ENCODE results near the gene ATP13A4.

ATP13A4 gene

DNA sequence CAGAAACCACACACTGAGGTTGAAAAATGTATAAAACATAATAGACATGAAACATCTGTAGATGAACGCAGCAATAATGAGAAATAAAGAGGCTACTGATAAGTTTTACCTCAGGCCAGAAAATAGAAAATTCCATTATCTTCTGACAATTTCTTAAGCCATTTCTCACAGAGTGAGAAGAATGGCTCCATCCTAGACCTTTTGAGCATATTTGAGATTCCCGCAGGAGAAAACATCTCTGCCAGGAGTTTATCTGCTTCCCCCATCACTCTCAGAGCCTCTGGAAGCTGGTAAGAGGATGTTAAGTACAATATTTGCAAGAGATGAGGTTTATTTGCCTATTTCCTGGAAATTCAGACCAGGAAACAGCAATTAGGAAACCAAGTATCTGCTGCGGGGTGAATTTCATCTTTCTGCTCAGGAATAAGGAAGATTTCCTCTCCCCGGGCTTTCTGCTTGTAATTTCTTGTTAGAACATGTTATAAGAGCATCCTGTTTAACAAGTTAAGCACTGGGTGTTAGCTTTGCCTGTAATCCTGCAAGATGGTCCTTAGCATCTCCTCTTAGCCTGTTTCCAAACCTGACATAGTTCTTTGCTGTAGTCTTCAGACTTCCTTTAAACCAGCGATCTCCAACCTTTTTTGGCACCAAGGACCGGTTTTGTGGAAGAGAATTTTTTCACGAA lies 54.8 kb downstream of the ATP13A4 start:
- Mint-ChIP-seq H3K27ac (no peak overlapping the region), H3K36me3 (ENCODE audit: low read depth) (no peaks in the 10 kb centered on the region)
- intact Hi-C loops (cut with micrococcal nuclease) = no loop called here

DNA sequence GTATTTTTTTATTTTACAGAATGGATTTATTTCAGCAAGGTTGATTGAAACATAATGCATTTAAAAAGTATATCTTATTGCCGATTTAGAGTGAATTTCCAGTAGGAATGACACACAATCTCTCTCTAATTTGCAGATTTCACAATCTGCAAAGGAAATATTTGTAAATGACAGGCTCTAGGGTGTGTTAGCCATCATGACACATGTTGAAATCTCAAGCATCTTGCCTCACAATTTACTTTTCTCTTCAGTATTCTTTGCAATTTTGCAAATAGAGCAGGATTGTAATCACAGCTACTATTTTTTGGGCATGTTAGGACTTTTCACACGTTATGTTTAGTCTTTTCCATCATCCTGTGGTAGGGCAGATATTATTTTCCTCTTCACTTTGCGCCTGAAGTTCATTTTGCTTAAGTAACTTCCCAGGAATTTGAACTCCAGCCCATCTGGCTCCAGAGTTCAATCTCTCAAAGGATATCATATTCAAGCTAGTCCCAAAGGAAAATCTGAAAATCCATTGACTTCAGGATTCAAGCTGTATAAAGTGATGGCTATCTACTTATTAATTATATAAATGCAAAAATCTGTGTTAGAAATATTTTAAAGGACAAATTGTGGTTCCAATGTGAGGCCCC lies 55.4 kb downstream of the ATP13A4 start:
- Mint-ChIP-seq H3K27ac (no peak overlapping the region), H3K27me3 (peaks cover 3% of the 10 kb centered on the region), H3K4me3 (no peak overlapping the region), H3K36me3 (ENCODE audit: low read depth) (no peaks in the 10 kb centered on the region), H3K4me1 (ENCODE audit: low read depth) (peaks cover 5% of the 10 kb centered on the region), H3K9me3 (no peaks in the 10 kb centered on the region)
- intact Hi-C loops (cut with micrococcal nuclease) = no loop called here

More for the DNA sequence above, 54.8 kb downstream of the ATP13A4 start:
- peaks cover 3% of the 10 kb centered on the region for H3K27me3 Mint-ChIP-seq
- no peaks in the 10 kb centered on the region for H3K9me3 Mint-ChIP-seq
- no peak overlapping the region for H3K4me3 Mint-ChIP-seq
- peaks cover 5% of the 10 kb centered on the region for H3K4me1 Mint-ChIP-seq (ENCODE audit: low read depth)

DNA sequence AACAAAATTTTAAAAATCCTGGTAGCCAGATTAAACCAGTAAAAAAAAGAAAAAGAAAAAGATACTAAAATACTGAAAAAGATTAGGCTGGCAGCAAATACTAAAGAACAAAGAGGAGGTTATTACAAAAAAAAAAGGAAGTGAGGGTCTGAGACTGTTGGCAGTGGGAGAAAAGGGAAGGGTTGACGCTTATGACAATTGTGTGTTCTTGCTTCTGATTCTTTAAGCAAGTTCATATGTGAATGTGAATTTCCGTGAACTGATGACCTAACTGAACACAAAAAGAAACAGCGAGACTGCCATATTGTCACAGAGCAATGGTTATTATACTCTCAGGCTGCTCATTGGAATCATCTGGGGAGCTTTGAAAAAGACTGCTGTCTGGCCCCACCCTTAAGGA lies 56.5 kb downstream of the ATP13A4 start:
- Mint-ChIP-seq H3K4me3 (no peak overlapping the region), H3K27ac (no peak overlapping the region), H3K9me3 (no peaks in the 10 kb centered on the region)

DNA sequence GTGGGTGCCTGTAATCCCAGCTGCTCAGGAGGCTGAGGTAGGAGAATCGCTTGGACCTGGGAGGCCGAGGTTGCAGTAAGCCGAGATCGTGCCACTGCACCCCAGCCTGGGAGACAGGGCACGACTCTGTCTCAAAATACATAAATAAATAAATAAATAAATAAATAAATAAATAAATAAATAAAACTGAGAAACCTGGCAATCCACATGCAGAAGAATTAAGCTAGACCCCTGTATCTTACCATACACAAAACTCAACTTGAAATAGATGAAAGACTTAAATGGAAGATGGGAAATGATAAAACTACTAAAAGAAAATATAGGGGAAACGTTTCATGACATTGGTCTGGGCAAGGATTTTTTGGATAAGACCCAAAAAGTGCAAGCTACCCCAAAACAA lies 58.0 kb downstream of the ATP13A4 start:
- H3K9me3 Mint-ChIP-seq = no peaks in the 10 kb centered on the region
- intact Hi-C loops (cut with micrococcal nuclease) = no loop called here
- H3K36me3 Mint-ChIP-seq (ENCODE audit: low read depth) = no peaks in the 10 kb centered on the region
- H3K4me1 Mint-ChIP-seq (ENCODE audit: low read depth) = peaks cover 5% of the 10 kb centered on the region
- H3K27ac Mint-ChIP-seq = no peak overlapping the region
- no peak overlapping the region for H3K4me3 Mint-ChIP-seq
- H3K27me3 Mint-ChIP-seq = no peaks in the 10 kb centered on the region

More for the DNA sequence above, 56.5 kb downstream of the ATP13A4 start:
- intact Hi-C loops (cut with micrococcal nuclease) = no loop called here
- H3K36me3 Mint-ChIP-seq (ENCODE audit: low read depth) = no peaks in the 10 kb centered on the region
- H3K4me1 Mint-ChIP-seq (ENCODE audit: low read depth) = peaks cover 5% of the 10 kb centered on the region
- peaks cover 1% of the 10 kb centered on the region for H3K27me3 Mint-ChIP-seq

DNA sequence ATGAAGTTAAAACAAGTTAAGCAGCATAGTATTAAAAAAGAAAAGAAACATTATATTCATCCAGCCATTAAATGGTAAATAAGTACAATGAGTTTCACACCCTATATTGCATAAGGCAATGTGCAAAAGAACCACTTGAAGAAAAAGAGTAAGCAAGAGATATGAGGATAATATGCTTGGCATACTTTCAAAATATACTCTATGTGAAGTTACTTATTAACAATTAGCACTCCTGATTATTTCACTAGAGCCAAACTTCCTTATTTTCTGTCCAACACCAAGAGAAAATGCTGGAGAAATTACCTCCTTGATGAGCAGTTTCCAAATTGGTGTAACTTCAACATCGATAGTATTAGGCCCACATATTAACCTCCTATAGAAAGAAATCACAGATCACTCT lies 63.7 kb downstream of the ATP13A4 start:
- H3K27me3 Mint-ChIP-seq = no peaks in the 10 kb centered on the region
- no peaks in the 10 kb centered on the region for H3K36me3 Mint-ChIP-seq (ENCODE audit: low read depth)
- no peak overlapping the region for H3K4me3 Mint-ChIP-seq
- H3K4me1 Mint-ChIP-seq (ENCODE audit: low read depth) = peaks cover 5% of the 10 kb centered on the region
- intact Hi-C loops (cut with micrococcal nuclease) = no loop called here
- no peaks in the 10 kb centered on the region for H3K9me3 Mint-ChIP-seq
- H3K27ac Mint-ChIP-seq = no peak overlapping the region

DNA sequence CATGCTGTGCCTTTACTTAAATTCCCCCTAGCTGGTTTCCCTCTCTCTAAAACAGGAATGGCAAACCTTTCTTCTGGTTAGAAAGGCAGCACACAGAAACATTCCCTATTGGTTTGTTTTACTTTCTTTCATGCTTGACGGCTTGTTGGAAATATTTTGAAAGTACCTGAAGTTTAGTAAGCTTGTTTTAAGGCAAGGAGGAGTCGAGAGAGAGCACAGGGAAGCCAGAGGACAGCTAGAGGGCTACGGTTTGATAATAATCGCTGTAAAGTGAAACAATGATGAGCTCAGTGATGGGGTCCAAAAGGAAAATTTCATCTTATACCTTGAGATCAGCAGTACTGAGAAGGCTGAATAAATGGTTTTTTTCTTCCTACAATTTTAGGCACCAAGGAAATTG lies 64.1 kb downstream of the ATP13A4 start:
- Mint-ChIP-seq H3K9me3 (no peaks in the 10 kb centered on the region), H3K36me3 (ENCODE audit: low read depth) (no peaks in the 10 kb centered on the region), H3K27ac (peak overlapping the region; percentile 28), H3K4me3 (no peak overlapping the region), H3K27me3 (no peaks in the 10 kb centered on the region), H3K4me1 (ENCODE audit: low read depth) (peaks cover 5% of the 10 kb centered on the region)
- intact Hi-C loops (cut with micrococcal nuclease) = no loop called here

DNA sequence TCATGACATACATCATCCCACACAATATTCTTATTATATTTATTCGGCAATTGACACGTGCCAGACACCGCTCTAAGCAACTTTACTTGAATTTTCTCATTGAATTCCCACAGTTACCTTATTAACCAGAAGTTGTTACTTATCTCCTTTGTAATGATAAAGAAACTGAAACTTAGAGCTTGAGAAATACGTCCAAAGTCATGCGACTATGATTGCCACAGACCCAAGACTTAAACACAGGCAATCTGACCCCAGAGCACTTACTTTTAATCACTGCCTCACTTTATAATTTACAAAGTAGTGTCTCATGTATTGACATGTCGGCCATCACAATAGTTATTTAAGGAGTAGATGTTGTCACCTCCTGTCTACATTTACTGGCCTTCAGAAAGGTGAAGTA lies 64.7 kb downstream of the ATP13A4 start:
- intact Hi-C loops (cut with micrococcal nuclease) = no loop called here
- peaks cover 5% of the 10 kb centered on the region for H3K4me1 Mint-ChIP-seq (ENCODE audit: low read depth)
- H3K36me3 Mint-ChIP-seq (ENCODE audit: low read depth) = no peaks in the 10 kb centered on the region
- no peak overlapping the region for H3K4me3 Mint-ChIP-seq
- H3K27me3 Mint-ChIP-seq = peaks cover 1% of the 10 kb centered on the region
- H3K9me3 Mint-ChIP-seq = no peaks in the 10 kb centered on the region
- H3K27ac Mint-ChIP-seq = peak overlapping the region; percentile 28

DNA sequence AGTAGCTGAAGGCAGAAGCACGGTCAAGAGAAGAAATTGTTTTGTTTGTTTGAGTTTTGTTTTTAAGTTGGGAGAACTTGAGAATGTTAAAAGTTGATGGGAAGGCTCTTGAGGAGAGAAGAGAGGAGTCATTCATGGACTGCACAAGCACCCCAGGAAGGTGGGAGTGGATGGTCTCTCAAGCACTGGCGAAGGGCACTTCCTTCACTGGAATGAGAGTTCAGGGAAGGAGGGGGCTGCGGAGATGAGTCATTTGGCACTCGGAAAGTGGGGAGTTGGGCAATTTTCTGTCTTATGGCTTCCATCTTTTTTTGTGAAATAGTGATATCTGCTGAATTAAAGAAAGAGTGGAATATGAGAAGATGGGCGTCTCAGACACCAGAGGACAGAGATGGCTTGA lies 66.0 kb downstream of the ATP13A4 start:
- H3K36me3 Mint-ChIP-seq (ENCODE audit: low read depth) = no peaks in the 10 kb centered on the region
- H3K4me3 Mint-ChIP-seq = no peak overlapping the region
- intact Hi-C loops (cut with micrococcal nuclease) = no loop called here
- H3K4me1 Mint-ChIP-seq (ENCODE audit: low read depth) = peaks cover 5% of the 10 kb centered on the region
- peaks cover 3% of the 10 kb centered on the region for H3K27me3 Mint-ChIP-seq
- H3K27ac Mint-ChIP-seq = no peak overlapping the region
- no peaks in the 10 kb centered on the region for H3K9me3 Mint-ChIP-seq

DNA sequence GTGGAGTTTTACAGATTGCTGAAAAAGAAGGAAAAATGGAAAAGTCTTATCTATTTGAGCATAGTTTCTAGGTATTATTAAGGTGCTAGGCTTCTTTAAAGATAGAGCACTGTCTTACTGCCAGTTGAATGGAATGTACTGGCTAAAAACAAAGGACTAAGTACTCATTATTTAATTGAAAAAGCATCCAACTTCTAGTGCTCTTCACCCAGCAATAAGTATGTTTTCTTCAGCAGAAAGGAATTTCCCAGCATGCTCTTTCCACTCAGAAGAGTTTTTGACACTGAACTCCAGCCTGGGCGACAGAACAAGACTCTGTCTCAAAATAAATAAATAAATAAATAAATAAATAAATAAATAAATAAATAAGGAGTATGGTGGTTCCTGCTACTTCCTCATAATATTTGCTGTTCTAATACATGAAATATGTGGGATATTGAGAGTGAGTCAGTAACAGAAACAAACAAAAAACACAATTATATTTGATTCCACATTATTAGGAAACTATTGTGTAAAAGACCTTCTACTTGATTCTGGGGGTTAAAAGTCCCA lies 70.6 kb downstream of the ATP13A4 start:
- intact Hi-C loops (cut with micrococcal nuclease) = no loop called here
- Mint-ChIP-seq H3K4me3 (no peak overlapping the region), H3K9me3 (no peaks in the 10 kb centered on the region), H3K36me3 (ENCODE audit: low read depth) (no peaks in the 10 kb centered on the region), H3K4me1 (ENCODE audit: low read depth) (no peaks in the 10 kb centered on the region), H3K27me3 (peaks cover 3% of the 10 kb centered on the region), H3K27ac (no peak overlapping the region)

DNA sequence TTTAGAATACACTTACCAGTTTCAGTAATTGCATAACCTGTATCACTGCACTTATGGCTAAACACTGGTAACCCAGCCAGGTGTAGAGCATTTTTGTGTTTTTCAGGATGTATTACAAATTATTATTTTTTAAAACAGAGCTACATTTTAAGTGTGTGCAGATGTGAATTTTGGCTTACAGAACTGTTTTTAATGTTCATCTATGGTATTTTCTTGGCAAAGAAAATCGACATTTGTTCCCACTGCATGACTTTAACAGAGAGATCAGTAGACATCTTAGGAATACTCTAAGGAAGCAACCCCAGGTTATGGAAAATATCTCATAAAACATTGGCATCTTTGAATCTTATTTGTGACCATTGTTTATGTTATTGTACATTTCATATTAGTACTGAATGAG lies 73.3 kb downstream of the ATP13A4 start:
- Mint-ChIP-seq H3K27ac (no peak overlapping the region), H3K27me3 (peaks cover 7% of the 10 kb centered on the region), H3K36me3 (ENCODE audit: low read depth) (no peaks in the 10 kb centered on the region), H3K4me3 (no peak overlapping the region), H3K4me1 (ENCODE audit: low read depth) (no peaks in the 10 kb centered on the region), H3K9me3 (no peaks in the 10 kb centered on the region)
- intact Hi-C loops (cut with micrococcal nuclease) = no loop called here

DNA sequence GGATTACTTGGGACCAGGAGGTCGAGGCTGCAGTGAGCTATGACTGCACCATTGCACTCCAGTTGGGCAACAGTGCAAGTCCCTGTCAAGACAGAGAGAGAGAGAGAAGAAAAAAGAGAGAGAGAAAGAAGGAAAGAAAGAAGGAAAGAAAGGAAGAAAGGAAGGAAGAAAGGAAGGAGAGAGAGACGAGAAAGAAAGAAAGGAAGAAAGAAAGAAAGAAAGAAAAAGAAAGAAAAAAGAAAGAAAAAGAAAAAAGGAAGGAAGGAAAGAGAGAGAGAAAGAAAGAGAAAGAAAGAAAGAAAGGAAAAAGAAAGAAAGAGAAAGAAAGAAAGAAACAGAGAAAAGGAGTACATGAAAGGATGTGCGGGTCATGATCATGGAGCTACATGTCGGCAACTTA lies 80.2 kb downstream of the ATP13A4 start:
- H3K4me1 Mint-ChIP-seq (ENCODE audit: low read depth) = no peaks in the 10 kb centered on the region
- H3K9me3 Mint-ChIP-seq = no peaks in the 10 kb centered on the region
- intact Hi-C loops (cut with micrococcal nuclease) = no loop called here
- peaks cover 4% of the 10 kb centered on the region for H3K27me3 Mint-ChIP-seq
- H3K36me3 Mint-ChIP-seq (ENCODE audit: low read depth) = no peaks in the 10 kb centered on the region
- H3K4me3 Mint-ChIP-seq = no peak overlapping the region
- H3K27ac Mint-ChIP-seq = no peak overlapping the region

DNA sequence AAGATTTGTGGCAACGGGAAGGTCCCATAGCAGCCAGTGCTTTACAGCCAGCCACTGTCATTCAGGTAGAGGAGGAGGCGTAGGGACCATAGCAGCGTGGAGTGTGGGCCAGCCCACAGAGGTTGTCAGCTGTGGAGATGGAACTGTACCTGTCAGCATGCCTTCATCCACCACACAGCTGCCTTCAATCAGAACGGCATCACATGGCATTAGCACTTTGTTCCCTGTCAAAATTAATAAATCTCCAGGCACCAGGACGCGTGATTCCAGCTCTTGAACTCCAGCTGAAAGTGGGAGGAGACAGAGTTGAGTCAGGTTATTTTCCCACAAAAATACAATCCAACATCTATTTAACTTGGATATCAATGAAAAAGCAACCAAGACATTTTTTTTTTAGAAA lies 84.0 kb downstream of the ATP13A4 start:
- H3K4me1 Mint-ChIP-seq (ENCODE audit: low read depth) = no peaks in the 10 kb centered on the region

DNA sequence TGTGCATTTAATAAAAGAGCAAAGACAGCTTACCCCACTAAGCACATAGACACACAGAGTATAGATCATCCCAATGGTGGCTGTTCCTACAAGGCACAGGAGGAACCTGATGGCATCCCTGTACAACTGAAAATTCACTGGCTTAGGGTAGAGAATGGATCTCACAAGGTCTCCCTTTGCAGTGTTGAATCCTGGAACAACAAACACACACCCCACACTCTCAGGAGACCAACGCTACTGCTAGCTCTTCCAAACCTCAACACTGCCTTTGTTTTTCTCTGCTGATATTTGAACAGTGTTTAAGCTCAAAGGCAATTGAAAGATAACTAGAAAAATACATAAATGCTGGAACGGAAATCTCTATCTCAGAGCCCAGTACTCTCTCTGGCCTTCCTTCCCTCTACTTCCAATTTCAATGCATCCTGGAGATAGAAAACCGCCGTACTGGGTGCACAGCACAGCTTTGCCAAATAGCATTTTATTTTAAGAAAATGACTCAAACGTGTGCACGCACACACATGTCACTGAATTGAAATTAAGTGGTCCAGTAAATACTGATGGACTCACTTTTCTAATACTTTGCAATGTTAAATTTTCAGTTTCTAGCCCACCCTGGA lies 88.6 kb downstream of the ATP13A4 start:
- intact Hi-C loops (cut with micrococcal nuclease) = no loop called here
- Mint-ChIP-seq H3K27me3 (no peaks in the 10 kb centered on the region), H3K4me3 (no peak overlapping the region), H3K9me3 (no peaks in the 10 kb centered on the region), H3K27ac (no peak overlapping the region), H3K4me1 (ENCODE audit: low read depth) (no peaks in the 10 kb centered on the region), H3K36me3 (ENCODE audit: low read depth) (no peaks in the 10 kb centered on the region)

More for the DNA sequence above, 84.0 kb downstream of the ATP13A4 start:
- intact Hi-C loops (cut with micrococcal nuclease) = no loop called here
- Mint-ChIP-seq H3K36me3 (ENCODE audit: low read depth) (no peaks in the 10 kb centered on the region), H3K27ac (no peak overlapping the region), H3K9me3 (no peaks in the 10 kb centered on the region), H3K4me3 (no peak overlapping the region), H3K27me3 (no peaks in the 10 kb centered on the region)

DNA sequence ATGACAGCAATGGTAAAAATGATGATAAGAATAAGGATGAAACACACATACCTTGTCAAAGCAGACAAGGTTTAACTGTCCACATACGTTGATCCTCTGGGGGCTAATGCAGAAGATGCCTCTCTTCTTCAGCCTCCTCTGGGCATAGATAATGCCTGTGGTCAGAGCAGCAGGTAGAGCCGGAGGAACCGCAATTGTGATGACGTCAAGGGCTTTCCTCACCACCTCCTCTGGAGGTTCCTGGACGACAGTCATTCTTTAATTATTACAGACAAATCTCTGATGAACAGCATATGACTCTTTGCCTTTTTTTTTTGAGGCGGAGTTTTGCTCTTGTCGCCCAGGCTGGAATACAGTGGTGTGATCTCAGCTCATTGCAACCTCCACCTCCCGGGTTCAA lies 89.8 kb downstream of the ATP13A4 start:
- intact Hi-C loops (cut with micrococcal nuclease) = no loop called here
- Mint-ChIP-seq H3K36me3 (ENCODE audit: low read depth) (no peaks in the 10 kb centered on the region), H3K27ac (no peak overlapping the region), H3K4me3 (no peak overlapping the region), H3K27me3 (no peaks in the 10 kb centered on the region), H3K9me3 (no peaks in the 10 kb centered on the region), H3K4me1 (ENCODE audit: low read depth) (no peaks in the 10 kb centered on the region)
